Stimulated activated CD8-positive, alpha-beta memory T cell treated with anti-CD3 and anti-CD28 coated beads, Interleukin-15, amount 100 ng/mL, for 48 hours (primary cell): ENCODE data around the gene TBC1D7.

Experiments used
- DNase-seq, 2 donors: peaks; one replicate each; pipeline ENCODE4 v3.0.0-alpha.2; 2020; ENCODE audit warnings: low read depth in 2 of 2

The TBC1D7 gene

DNA sequence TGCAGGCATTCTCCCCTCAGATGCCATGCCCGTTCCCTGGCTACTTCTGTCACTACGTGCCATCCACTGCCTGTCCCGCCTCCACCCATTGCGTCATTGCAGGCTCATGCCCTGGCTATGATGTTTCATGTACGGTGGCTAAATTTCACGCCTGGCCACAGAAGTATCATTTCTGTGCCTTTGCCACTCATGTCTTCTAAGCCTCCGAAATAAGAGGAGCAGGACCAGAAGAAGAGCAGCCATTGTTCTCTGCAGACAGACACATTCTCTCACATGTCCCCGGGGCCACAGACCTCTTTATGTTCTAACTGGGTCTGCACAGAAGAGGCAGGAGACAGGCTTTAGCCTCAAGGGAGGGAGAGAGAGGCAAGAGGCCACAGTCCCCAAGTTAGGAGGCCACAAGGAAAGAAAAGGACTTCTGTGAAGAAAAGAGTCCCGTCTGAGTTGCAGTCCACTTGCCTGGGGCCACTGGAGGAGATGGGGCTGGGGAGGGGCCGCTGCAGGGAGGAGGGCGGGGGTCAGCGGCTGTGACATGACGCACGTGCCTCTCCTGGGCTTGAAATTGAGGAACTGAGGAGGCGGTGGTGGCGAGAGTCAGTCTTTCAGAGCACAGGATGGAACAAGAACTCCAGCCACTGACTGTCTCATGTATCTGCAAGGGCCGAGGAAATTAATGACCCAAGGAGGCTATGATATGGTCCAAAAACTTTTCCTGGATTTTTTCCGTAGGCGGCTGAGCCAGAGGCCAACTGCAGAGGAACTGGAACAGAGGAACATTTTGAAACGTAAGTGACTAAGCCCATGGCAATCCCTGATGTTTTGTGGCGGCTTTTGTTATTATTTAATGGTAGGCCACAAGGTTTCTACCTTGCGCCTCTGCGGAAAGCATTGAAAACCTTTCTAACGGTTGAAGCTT, 55.9 kb downstream of the TBC1D7 start:
- no peak for DNase-seq

DNA sequence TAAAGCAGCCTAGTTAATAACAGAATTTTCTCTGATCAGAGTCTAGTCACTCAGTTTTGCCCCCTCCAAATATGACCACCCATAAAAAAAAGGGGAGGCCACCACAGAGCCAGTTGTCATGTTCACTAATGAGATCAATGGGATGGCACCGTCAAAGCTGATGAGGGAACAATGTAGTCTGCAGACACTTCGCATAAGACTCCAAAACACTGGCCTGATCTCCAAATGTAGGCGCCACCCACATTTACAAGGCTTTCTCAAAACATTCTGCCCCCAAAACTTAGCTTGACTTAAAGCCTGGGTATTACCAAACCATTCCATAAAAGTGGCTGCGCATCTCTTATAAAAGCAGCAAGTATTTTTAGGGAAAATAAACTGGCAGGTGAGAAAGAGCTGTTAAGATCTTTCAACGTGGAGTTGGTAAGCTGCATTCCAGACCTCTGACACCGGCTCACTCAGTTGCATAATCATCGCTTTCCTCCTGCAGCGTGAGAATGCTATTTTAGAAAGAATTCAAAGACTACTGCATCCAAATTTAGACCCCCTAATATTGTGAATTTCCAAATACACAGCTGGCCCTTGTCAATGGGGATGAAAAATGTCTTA, 59.3 kb downstream of the TBC1D7 start:
- DNase-seq, result no peak

DNA sequence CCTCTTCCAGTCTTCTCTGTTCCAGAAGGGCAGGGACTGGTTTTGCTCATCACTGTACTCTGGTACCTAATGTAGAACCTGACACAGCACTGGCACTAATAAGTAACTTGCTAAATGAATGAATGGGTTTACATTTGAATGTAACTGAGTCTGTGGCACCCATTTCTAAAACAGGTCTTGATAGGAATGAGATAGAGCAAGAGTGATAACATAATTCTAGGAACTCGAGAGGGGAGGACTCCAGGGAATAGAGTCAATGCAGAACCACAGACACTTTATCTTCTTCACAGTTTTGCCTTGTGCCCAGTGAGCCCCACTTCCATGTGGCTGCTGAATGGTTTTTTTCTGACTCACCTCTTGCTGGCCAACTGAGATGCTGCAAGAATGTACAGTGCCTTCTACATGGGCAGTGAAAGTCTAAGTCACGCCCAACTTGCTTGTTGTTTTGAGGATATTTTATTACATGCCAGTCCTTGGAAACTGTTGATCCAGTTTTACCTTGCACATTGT, 61.1 kb downstream of the TBC1D7 start:
- DNase-seq, result no peak

DNA sequence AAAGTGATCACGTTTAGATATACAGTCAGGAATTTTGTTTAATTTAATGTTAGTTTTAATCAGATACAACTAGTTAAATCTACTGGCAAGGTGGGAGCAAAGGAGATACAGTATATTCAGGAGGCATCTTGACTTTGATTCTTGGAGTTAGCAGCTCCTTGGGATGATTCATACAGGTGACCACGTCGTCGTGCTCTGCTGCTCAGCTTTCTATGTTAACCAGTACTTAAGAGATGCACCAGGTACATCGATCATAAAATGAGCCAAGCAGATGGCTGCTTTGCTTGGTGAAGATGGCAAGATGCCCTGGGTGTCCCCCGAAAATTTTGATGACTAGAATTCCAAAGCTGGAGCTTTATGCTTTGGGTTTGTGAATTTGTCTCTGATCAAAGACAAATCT, 64.7 kb downstream of the TBC1D7 start:
- no peak for DNase-seq

DNA sequence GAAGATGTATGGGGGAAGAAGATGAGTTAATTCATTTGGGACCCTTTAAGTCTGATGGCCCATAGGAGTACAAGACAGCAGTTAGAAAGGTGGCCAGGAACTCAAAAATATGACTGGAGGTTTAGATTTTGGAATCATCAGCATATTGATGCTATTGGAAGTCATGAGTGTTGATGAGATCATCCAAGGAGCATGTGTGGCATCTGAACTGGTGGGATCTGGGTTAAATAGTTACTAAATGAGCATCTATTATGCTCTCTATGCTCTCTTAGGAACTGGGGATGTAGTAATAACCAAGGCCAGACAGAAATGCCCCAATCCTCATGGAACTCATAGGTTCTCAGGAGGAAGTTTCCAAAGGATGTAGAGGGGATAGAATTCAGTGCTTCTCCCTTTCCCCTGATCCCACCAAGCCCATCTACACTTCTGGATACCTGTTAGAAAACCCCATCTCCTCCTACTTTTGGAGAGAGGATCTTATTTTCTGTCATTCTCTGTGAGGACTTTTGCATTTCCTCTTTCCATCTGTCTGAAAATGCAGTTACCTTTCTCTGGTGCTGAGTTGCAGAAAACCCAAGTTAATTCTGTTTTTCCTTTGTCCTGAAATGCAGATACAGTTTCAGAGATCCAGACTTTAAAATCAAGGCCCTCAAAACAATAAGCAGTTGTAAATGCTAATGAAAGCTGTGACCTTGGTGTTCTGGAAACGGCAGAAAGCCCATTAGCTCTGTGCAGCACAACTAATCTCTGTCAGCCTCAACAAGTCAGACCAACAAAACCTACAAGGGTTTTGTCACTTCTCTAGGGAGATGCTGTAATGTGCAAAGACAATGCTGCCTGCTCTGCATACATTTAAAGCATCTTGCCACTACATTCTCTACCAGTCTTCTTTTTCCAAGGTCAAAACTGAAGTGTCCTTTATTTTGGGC, 65.8 kb downstream of the TBC1D7 start:
- no peak for DNase-seq

DNA sequence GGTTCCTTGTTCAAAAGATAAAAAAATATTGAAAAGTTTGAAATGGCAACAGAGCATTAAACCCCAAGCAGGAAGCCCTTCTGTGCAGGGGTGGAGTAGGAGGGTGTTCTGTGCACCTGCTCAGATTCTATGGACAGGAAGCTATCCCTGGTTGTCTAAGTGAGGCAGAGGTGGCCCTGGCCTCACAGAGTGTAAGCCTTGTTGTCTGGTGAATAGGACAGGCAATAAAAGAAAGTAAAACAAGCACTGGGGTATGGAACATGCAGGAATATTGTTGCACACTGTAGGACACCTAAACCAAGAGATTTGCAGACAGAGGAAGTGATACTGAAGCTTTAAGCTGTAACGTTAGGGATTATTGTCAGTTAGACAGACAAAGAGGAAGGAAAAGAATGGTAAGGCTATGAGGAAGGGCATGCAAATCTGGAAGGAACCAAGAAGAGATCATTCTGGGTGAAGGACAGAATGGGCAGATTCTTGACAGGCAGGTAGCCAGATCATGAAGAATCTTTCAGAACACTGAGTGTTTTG, 66.8 kb downstream of the TBC1D7 start:
- DNase-seq, result no peak

DNA sequence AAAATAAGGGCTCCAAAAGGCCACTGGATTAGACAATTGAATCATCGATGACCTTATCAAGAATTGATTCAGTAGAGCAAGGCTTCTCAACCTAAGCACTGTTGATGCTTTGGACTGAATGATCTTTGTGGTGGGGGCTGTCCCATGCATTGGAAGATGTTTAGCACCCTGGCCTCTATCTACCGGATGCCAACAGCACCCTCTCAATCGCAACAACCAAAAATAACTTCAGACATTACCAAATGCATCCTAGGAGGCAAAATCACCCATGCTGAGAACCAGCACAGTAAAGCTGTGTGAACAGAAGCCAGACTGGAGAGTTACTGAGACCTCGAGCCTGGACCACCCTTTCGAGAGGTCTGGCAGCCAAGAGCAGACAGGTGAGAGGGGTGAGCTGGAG, 67.5 kb downstream of the TBC1D7 start:
- no peak for DNase-seq

DNA sequence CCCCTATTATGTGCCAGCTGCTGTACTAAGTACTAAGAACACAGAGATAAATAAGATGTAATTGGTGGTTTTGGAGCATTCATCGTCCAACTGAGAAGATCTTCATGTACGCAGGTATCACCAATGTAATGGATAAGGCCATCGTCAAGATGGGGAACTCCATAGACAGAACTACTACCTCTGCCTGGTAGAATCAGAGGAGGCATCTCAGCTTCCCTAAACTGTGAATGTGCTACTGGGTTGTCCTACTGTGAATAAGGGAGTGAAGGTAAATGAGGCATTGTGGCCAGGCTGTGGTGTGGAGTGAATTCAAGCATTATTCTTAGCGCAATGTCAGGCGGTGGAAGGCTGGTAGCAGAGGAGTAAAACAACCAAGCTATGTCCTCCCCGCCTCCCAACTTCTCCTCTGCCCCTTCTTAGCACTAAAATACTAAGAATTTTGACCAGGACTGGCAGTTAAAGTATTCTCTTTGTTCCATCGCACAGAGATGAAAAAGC, 68.2 kb downstream of the TBC1D7 start:
- DNase-seq, result no peak

DNA sequence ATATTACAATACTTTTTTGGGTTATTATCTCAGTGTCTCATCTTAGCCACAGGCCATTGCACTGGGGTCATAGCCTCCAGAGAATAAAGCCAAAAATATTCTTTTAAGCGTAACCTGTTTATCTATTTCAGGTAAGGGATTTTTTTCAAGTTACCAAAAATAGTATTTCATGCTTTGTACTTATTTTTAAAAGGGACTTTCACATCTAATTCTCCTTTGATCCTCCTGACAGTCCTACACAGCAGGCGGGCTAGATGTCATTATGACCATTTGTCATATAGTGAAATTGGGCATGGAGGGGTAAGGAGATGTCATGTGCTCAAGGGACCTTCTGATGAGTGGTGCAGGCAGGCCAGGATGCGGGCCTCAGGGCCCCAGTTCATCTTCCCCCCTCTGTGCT, 68.9 kb downstream of the TBC1D7 start:
- no peak for DNase-seq

DNA sequence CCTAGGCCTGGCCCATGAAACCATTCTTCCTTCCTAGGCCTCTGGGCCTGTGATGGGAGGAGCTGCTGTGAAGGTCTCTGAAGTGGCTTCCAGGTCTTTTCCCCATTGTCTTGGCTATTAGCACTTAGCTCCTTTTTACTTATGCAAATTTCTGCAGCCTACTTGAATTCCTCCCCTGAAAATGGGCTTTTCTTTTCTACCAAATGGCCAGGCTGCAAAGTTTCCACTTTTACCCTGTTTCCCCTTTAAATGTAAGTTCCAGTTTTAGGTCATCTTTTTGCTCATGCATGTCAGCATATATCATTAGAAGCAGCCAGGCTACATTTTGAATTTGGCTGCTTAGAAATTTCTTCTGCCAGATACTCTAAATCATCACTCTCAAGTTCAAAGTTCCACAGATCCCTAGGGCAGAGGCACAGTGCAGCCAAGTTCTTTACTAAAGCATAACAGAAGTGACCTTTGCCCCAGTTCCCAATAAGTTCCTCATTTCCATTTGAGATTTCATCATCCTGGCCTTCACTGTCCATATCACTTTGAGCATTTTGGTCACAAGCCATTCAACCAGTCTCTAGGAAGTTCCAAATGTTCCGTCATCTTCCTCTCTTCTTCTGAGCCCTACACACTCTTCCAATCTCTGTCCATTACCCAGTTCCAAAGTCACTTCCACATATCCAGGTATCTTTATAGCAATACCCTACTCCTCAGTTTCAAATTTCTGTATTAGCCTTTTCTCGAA, 71.9 kb downstream of the TBC1D7 start:
- DNase-seq, result no peak
